HG02642 (cell line): Measurements from ENCODE around the gene DUSP9.

Source experiments
- ATAC-seq: cut with Tn5 transposase; IDR thresholded peaks from one replicate; pipeline ENCODE4 v1.9.1; 2021; ENCODE audit warnings: mild to moderate bottlenecking; ENCODE audit not compliant: unreplicated experiment, poor library complexity

The DUSP9 gene

GRCh38 chrX:153635788-153636668 lies 11.0 kb upstream of the DUSP9 start:
- ATAC-seq, result no peak

- ATAC-seq, result no peak
Observed at GRCh38 chrX:153636716-153637115, 10.3 kb upstream of the DUSP9 start.

GRCh38 chrX:153637121-153638040 lies 9.6 kb upstream of the DUSP9 start:
- ATAC-seq, result no peak

DNA sequence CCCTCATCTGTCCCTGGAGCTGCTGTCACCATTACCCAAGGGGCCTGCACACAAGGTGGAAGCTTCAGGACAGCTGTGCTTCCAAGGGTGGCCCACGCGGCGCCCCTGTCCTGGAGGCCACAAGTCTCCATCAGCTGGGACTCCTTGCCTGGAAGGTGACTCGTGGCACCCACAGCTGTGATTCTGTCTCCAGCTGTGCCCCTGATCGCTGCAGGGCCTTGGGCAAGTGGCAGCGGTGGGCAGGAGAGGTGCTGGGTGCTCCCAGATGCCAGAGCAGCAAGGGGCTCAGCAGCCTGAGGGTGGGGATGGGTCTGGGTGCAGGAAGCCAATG lies 9.0 kb upstream of the DUSP9 start:
- ATAC-seq, result no peak

DNA sequence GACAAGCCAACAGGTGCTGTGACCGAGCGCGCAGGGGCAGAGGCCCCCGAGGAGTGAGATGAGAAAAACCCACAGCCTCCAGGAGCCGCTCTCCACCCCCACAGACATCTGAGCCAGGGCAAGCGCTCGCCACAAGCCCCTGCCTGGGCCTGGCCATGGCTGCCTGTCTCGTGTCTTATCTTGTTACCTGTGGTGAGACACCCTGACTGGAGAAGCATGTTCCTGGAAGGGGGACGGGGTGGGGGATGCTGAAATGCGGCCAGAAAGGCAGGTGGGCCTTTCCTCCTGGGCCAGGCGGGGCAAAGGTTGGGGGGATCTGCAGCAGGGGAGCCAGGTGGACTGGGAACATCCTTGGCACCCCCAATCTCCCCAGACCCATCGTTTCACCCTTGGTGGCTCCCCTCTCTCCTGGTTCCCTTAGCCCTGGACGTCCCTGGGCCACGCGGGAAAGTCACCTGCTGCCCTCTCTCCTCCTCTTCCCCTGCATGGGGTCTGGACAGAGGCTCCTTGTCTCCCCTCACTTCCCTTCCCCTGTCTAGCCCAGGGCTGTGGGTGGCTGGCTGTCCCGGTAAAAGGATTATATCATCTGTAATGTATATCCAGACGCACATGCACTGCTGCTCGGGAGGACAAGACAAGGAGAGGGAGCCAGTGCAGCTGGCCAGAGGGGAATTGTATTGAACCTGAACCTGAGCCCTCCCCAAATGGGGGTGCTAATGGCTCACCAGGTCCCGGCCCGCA lies 8.4 kb upstream of the DUSP9 start:
- ATAC-seq, result no peak

DNA sequence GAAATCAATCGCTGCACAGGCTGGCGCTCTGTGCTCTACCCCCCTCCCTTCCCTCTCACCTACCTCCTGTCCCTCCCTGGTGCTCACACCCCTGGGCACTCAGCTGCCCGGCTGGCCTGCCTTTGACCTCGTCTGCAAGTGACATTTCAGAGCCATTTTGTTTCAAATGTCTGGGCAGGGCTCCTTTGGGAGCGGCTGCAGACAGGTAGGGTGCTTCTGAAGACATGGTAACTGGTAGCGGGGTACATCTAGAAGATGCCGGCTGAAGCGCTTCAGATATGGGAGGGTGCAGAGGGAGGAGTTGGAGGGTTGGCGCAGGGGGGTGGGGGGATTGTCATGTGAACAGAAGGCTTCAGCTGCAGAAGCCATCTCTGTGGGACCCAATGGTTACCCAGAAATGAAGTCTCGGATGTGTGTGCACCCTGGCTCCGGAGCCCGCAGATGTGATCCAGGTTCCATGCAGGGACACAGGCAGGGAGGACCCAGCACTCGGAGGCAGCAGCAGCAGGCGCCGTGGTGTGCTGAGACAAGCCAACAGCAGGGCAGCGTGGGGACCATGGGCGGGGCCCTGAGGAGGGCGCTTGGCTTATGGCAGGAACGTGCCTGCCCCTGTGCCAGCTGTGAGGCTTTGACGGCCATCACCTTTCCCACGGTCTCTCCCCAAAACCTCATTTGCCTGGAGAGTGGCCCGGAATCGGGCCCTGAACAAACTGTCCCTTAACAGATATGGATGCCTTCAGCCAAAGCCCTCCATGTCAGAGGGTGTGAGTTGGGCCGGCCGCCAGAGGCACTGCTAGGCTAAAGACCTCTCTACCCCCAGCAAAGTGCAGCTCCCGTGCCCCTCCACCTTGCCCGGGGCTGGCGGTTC lies 7.6 kb upstream of the DUSP9 start:
- ATAC-seq, result no peak

DNA sequence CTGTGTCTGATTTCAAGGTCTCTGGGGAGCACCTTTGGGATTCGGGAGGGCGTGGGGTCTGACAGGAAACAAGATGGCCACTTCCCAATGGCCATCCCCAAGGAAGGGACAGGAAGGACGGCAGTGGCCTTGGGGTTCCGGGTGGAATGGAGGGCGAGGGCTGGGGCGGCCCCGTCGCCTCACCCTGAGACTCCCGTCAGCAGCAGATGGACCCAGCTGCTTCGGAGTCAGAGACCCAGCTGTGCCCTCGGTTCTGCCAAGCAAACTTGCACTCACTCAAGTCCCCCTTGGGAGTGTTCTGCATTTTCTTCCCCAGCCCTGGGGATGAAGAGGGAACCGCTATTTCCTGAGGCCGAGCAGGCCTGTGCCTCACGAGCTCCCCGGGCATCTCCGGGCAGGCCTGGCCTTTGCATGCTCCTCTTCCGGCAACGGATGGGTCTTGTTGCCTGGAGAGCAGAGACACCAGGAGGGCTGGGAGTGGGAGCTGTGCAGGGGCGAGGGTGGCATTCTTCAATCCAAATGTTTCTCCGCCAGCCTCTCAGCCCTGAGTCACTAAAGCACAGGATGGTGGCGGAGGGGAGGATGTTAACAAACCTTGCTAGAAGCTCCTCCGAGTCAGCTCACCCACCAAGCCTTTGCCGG lies 6.8 kb upstream of the DUSP9 start:
- no peak for ATAC-seq

DNA sequence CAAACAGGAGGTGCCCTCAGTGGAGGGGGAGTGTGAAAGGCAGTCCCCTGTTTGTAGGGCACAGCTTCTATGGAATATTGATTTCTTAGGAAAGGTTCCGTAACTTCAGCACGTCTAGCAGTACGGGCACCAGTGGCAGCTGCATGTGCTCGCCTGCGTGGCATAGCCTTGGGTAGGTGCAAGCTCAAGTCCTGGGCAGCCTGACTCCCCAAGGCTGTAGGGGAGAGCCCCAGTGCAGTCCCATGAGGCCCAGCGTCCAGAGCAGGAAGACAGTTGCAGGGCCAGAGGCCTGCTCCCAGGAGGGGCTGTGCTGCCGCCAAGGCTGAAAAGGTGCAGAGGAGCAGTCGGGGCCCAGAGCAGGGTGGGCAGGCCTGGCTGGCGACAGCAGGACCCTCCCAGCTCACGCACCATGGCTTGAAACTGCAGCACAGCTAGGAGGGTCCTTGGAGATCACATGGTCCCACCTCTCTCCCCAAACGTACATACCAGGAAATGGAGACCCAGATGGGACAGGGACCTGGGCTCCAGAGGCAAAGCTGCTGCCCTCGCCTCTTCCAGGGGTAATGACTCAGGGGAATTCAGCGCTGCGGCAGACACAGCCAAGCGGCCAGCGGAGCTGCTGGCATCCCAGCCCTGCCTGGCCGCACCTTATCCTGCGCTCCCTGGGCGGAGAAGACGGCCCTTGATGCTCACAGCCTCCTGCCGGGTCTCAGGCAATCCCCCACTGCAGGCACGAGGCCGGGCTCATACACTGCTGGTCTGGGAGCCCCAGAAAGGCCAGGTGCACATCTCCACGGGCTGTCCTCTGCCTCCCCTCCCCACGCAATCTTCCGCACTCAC lies 6.0 kb upstream of the DUSP9 start:
- ATAC-seq, result no peak

GRCh38 chrX:153641627-153642026 lies 5.4 kb upstream of the DUSP9 start:
- ATAC-seq, result no peak

- no peak for ATAC-seq
Observed at GRCh38 chrX:153642051-153642654, 4.8 kb upstream of the DUSP9 start.

DNA sequence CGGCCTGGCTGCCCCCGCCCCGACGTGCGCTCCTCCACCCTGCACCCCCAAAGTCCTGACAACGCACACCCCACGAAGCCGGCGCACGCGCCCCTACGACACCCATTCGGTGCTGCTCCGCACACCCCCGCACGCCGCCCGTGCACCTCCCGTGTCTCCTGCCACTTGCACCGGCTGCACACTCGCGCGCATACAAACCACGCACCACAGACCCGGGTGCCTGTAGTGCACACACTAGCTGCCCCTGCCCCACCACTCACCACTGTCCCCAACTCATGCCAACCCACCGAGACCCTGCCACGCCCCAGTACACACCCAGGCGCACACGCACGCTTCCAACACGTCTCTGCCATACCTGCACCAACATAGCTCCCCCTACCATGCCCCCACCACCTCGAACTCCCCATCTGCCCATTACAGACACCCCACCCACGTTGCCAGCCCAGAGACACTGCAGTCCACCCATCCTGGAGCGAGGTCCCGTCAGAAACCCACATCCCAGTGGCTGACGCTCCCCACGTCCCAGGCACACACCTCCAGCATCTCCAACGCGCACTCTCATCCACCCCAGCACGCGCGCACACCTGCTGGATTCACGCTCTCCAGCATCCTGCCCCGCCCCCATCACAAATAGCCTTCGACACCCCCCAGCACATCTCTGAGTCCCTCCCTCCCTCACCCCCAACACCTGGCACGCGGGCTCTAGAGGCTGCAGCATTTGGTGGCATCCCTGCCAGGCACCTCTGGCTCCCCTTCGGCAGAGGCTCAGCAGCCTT lies 4.2 kb upstream of the DUSP9 start:
- ATAC-seq, result no peak

DNA sequence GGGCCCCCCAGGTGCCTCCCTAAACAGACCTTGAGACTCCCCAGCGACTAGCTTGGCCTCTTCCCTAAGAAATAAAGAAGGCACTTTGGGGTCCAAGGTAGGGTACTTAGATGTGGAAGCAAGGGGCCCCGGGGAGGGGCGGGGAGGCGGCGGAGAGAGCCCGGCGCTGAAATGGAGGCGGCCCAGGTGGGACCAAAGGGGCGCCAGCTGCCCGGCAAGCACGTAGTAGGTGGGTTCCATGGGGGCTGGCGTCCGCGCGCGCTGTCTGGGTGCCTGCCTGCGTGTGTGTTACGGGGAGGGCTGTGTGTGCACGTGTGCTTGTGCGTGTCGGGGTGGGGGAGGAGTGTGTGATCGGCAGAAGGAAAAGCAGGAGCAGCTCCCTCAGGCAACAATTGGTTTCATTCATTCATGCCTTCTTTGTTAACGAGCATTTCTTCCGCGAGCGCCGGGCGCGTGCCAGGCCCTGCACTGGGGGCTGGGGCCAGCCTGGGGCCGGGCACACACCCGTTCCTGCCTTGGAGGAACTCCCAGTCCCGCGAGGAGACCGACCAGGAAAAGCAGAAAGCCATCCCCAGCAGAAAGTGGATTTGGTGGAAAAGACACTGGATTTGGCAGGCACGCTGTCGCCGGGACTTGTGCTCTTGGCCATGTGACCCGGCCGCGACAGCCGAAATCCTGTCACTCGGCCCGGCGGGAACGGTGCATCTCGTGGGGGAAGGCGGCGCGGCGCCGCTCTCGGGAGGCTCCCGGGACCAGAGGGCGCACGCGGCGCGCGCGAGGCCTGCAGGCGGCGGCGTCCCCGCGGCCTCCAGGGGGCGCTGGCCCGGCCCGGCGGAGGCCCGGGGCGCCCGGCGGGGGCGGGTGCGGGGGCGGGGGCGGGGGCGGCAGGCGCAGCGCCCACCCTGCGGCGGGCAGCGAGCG lies 3.3 kb upstream of the DUSP9 start:
- no peak for ATAC-seq

DNA sequence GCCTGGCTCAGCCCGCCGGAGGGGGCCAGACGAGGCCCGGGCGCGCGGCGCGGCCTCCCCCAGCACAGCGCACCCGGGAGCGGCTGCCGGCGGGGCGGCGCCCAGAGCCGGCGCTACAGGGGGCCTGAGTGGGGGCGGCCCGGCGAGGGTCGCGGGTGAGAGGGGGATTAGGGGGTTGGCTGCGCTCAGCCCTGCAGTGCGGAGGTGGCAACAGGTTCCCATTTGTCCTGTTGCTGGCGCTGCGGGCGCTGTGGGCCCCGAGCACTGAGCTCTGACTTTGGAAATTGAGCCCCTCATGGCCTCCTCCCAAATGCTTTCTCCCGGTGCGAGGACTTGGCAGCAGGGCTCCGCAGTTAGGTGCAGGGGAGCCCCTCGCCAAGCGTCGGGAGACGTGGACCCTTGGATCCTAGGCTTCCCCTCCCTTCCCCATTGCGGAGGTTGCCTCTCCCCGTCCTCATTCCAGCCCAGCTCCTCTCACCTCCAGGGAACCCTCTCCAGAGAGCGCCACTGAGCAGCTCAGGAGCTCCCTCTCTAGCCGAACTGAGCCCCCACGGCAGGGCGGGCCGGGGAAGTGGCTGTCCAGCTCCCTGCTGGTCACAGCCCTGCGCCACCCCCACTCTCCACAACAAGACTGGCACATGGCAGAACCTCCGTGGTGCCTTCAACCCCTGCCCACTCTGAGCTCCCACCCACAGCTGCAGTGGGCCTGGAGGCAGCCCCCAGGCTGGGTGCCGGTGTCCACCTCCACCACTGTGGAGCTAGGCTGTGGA lies 2.5 kb upstream of the DUSP9 start:
- no peak for ATAC-seq

GRCh38 chrX:153645151-153645550 lies 1.9 kb upstream of the DUSP9 start:
- no peak for ATAC-seq

GRCh38 chrX:153645921-153646488 lies 998 bp upstream of the DUSP9 start:
- ATAC-seq, result no peak
